Ishikawa (cell line): ENCODE results near the gene LIG1.

Experiments
- CEBPB ChIP-seq: IDR thresholded peaks from 2 replicates; pipeline ENCODE4 v1.6.1; 2012
- CREB1 ChIP-seq: IDR thresholded peaks from 2 replicates; pipeline ENCODE4 v1.6.1; 2012; ENCODE audit warnings: low read depth
- EP300 ChIP-seq: IDR thresholded peaks from 2 replicates; pipeline ENCODE4 v1.6.1; 2012; ENCODE audit warnings: borderline replicate concordance
- MAX ChIP-seq: IDR thresholded peaks from 2 replicates; pipeline ENCODE4 v1.6.1; 2012
- RAD21 ChIP-seq: IDR thresholded peaks from 2 replicates; pipeline ENCODE4 v1.6.1; 2012; ENCODE audit warnings: low read depth
- TAF1 ChIP-seq: IDR thresholded peaks from 2 replicates; pipeline ENCODE4 v1.6.1; 2012; ENCODE audit warnings: low read depth, mild to moderate bottlenecking
- TCF12 ChIP-seq: IDR thresholded peaks from 2 replicates; pipeline ENCODE4 v1.6.1; 2012; ENCODE audit warnings: low read depth
- ZBTB7A ChIP-seq: IDR thresholded peaks from 2 replicates; pipeline ENCODE4 v1.6.1; 2012; ENCODE audit warnings: low read depth
- TF ChIP-seq, protein P1 (sequence below): IDR thresholded peaks from 2 replicates; pipeline ENCODE4 v1.6.1; 2012
- TF ChIP-seq, protein P2 (sequence below): IDR thresholded peaks from 2 replicates; pipeline ENCODE4 v1.6.1; 2012; ENCODE audit warnings: low read depth, mild to moderate bottlenecking

- TF ChIP-seq, protein P1, sequence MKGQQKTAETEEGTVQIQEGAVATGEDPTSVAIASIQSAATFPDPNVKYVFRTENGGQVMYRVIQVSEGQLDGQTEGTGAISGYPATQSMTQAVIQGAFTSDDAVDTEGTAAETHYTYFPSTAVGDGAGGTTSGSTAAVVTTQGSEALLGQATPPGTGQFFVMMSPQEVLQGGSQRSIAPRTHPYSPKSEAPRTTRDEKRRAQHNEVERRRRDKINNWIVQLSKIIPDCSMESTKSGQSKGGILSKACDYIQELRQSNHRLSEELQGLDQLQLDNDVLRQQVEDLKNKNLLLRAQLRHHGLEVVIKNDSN: no peak
- TF ChIP-seq TAF1 (no peak), RAD21 (no peak), MAX (no peak), EP300 (no peak), CEBPB (no peak), CREB1 (no peak), TCF12 (no peak), ZBTB7A (no peak)
- TF ChIP-seq, protein P2, sequence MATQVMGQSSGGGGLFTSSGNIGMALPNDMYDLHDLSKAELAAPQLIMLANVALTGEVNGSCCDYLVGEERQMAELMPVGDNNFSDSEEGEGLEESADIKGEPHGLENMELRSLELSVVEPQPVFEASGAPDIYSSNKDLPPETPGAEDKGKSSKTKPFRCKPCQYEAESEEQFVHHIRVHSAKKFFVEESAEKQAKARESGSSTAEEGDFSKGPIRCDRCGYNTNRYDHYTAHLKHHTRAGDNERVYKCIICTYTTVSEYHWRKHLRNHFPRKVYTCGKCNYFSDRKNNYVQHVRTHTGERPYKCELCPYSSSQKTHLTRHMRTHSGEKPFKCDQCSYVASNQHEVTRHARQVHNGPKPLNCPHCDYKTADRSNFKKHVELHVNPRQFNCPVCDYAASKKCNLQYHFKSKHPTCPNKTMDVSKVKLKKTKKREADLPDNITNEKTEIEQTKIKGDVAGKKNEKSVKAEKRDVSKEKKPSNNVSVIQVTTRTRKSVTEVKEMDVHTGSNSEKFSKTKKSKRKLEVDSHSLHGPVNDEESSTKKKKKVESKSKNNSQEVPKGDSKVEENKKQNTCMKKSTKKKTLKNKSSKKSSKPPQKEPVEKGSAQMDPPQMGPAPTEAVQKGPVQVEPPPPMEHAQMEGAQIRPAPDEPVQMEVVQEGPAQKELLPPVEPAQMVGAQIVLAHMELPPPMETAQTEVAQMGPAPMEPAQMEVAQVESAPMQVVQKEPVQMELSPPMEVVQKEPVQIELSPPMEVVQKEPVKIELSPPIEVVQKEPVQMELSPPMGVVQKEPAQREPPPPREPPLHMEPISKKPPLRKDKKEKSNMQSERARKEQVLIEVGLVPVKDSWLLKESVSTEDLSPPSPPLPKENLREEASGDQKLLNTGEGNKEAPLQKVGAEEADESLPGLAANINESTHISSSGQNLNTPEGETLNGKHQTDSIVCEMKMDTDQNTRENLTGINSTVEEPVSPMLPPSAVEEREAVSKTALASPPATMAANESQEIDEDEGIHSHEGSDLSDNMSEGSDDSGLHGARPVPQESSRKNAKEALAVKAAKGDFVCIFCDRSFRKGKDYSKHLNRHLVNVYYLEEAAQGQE: no peak
Observed at GRCh38 chr19:48081106-48081505, 89.0 kb downstream of the LIG1 start.
